GM19023 (cell line): ENCODE measurements around the gene GPBP1.

ENCODE experiments used
- ATAC-seq: cut with Tn5 transposase; IDR thresholded peaks from one replicate; pipeline ENCODE4 v1.9.1; 2021; ENCODE audit warnings: mild to moderate bottlenecking, moderate library complexity; ENCODE audit not compliant: unreplicated experiment

Gene GPBP1

GRCh38 chr5:57209316-57210040 lies 35.6 kb downstream of the GPBP1 start:
- ATAC-seq, result no peak

DNA sequence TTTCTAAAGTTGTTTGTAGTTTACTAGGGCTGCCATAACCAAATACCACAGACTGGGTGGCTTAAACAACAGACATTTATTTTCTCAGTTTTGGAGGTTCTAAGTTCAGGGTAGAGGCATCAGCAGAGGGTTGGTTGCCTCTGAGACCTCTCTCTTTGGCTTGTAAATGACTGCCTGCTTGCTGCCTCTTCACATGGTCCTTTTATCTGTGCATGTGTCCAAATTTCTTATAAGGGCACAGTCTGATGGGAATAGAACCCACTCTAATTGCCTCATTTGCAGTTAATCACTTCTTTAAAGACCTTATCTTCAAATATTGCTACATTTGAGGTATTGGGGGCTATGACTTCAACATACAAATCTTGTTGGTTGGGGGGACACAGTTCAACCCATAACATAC lies 36.8 kb downstream of the GPBP1 start:
- no peak for ATAC-seq

DNA sequence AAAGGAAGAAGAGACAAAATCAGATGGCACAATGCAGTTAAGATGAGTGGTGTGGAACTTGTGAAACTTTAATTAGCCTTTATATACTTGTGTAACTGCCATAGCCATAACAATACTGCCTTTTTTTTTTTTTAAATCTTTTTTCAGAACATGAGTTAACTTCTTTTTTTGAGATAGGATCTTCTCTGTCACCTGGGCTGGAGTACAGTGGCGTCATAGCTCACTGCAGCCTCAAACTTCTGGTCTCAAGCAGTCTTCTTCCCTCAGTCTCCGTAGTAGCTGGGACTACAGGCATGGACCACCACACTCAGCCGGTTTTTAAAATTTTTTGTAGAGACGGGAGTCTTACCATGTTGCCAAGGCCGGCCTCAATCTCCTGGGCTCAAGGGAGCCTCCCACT lies 37.2 kb downstream of the GPBP1 start:
- no peak for ATAC-seq

DNA sequence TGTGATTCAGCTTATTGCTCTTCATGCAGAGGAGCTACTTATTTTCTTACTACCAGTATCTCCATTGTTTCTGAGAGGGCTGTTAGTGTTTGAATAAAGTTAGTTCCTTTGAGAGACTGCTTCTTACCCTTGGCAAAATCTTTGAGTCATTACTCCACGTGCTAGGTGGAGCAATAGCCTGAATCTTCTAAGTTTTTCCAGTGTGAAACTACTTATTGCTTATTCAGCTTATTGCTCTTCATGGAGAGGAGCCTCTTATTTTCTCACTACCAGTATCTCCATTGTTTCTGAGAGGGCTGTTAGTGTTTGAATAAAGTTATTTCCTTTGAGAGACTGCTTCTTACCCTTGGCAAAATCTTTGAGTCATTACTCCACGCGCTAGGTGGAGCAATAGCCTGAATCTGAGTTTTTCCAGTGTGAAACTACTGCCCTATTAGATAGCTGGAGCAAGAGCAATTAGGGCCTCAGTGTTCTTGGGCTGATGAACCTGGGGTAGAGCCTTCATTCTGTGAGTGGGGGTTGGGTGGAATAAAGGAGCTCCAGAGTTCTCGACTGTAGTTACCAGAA lies 41.9 kb downstream of the GPBP1 start:
- no peak for ATAC-seq

DNA sequence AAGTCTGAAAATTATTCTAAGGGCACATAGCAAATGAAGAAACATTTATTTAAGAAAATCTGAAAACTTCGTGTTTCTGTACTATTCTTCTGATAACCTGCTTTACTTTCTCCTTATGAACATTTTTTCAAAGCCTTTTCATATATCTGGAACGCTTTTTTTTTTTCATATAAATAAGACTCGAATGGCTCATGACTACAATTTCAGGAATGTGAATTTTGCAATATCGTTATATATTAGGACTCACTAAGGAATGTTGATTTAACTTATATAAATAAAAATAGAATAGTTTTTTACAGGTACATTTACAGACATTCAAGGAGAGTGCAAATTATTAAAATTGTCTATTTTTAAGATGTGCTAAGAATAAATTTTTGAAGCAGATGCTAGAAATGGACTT lies 42.9 kb downstream of the GPBP1 start:
- ATAC-seq, result no peak

DNA sequence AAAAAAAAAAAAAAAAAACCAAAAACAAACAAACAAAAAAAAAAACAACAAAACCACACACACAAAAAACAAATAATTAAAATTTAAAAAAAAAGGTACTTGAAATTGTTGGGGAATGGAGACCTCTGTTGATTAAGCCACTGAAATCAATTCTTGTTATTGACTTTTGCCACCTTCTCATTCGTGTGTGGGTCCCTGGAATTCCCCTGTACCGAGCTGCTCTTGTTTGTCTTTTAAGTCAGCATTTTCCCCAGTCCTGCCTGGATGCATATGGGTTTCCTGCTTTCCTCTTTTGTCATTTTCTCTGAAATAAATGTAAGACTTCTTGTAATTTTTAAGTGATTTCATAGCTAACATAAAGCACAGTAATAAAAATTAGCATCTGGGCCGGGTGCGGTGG lies 45.5 kb downstream of the GPBP1 start:
- ATAC-seq, result no peak

DNA sequence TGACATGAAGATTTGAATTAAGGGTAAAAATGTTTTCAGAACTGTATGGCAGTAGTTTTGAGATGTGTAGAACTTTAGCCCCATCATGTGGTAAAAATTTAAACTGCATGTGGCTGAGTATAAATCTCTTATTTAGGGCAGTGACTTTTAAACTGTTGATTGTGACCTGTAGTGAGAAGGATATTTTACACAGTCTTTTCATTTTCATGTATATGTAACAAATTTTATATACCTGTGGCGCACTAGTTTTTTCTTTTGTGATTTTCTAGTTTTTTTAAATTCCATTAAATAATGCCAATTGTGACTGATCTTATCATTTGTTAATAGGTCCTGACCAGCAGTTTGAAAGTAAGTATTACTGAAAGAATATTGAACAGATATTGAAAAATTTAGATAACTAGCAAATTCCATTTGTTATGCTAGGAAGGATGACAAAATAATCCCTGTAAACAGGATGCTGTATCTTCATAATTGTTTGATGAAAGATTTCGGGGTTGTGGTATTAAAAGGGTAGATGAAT lies 47.2 kb downstream of the GPBP1 start:
- ATAC-seq, result no peak

DNA sequence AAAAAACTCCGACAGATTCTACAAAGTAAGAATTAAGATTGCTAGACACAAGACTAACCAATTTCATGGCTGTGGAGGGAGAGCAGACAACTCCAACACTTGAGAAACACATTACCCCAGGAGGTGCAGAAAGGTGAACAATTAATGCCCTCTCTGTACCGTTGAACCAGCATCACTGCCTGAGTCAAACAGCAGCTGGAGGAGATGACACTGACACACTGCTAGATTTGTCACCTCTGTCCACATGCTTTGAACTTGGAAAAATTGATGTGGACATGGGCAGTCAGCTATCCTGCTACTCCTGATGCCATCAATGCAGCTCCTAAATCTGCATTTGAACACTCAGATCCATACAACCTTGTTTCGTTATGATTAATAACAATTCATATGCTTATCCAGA lies 51.7 kb downstream of the GPBP1 start:
- no peak for ATAC-seq

- ATAC-seq, result no peak
Measured at GRCh38 chr5:57229313-57229712, 55.5 kb downstream of the GPBP1 start.

DNA sequence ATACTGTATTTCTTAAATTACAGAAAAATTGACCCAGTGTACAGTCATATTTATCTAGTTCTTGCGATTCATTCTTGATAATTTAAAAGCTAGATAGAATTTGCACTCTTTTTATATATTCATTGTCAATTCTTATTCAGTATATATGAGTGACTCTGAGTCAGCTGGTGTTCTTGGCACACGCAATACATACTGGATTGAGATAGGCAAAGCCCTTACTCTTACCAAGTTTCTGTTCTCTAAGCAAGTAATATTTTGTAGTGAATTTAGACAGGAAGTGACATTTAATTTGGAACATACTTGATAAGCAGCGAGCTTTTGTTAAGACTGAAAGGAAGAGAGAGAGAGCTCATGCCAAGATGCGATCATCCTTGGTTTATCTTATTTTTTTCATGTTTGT lies 57.7 kb downstream of the GPBP1 start:
- no peak for ATAC-seq

DNA sequence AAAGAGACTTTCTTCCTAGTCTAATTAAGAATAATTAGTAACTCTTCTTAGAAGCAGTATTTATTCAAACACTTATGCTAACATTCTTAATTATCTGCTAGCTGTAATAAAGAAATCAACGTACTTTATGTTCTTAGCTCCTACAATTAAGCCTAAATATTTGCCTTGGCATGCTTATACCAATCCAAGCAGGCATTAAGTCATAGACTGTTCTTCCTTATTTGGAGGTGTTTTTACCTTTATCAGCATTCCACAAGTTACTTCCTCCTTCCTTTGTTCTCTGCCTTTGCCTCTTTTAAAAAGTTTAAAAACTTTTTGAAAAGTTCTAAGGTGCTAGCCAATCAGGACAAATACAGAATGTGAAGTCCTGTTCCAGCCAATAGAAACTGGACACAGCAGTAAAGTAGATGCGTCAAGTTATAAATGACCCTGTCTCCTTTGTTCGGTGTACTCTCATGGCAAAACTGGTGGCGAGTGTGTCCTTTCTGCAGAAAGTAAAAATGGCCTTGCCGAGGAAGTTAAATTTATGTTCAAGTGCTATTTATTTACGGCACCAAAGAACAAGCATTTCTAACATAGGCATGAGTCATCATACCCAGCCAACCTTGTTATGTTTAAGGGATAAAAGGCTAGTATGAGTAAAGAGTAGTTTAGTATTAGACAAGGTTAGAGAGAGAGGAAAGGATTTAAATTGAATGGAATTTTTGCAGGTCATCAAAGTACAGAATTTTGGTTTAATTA lies 58.6 kb downstream of the GPBP1 start:
- no peak for ATAC-seq

GRCh38 chr5:57243286-57244137 lies 69.7 kb downstream of the GPBP1 start:
- no peak for ATAC-seq

DNA sequence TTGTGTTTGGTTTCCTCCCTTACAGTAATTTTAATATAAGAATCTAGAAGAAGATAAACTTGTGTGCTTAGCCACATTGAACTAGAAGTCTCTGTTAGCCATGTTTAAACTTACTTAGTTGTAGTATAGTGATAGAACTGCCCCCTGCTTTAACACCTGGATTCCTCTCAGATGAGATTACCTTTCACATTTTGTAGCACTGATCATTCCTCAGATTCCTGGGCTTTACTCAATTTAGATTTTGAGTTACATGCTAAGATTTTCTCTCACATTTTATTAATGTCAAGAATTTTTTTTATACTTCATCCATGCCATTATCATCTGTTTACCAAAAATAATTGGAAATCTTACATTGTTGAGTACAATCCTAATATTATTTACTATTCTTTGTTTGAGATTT lies 70.5 kb downstream of the GPBP1 start:
- ATAC-seq, result no peak

DNA sequence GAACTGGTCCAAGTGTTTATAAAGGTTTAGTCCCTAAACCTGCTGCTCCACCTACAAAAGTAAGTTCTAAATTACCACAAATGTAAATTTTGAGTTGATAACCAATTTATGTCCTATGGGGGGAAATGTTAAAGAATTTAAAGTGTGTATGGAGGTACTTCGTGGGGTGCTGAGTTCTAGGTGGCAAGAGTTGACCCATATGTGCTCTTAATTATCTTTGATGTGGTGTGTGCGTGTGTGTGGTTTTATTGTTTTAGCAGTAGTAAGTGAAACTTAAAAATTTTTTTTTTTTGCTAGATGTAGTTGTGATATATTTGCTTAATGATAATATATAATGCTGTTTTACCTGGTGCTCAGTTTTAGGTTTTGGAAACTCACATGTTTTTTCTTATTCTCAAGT lies 72.6 kb downstream of the GPBP1 start:
- no peak for ATAC-seq

GRCh38 chr5:57247765-57248164 lies 73.9 kb downstream of the GPBP1 start:
- ATAC-seq, result no peak

- no peak for ATAC-seq
Measured at GRCh38 chr5:57249265-57249874, 75.5 kb downstream of the GPBP1 start.

- no peak for ATAC-seq
Measured at GRCh38 chr5:57258052-57258451, 84.2 kb downstream of the GPBP1 start.

GRCh38 chr5:57258943-57259342 lies 85.1 kb downstream of the GPBP1 start:
- ATAC-seq, result no peak

DNA sequence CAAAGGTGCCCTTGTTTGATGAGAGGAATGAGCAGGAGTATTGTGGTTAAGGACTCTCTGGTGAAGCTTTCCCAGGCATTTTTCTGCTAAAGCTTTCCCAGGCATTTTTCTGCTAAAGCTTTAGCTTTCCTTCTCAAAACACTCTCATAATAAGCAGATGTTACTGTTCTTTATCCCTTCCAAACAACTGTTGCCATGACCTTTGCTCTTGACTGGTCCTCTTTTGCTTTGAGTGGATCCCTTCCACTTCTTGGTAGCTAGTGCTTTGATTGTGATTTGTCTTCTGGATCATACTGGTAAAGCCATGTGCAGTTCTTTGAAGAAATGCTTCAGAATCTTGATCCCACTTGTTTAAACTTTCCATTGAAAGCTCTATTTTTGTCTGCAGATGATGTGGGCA lies 85.8 kb downstream of the GPBP1 start:
- ATAC-seq, result no peak

GRCh38 chr5:57262541-57262940 lies 88.7 kb downstream of the GPBP1 start:
- no peak for ATAC-seq

GRCh38 chr5:57267805-57268204 lies 93.9 kb downstream of the GPBP1 start:
- no peak for ATAC-seq
